ENCODE measurements around the gene GNAS. TPM values are rescaled to one million over a fixed set of nuclear protein-coding genes. Genes with fewer than 3 reads are reported as not detected.

GNAS gene
- total RNA-seq, 1 donor from 2014 or later = 1,425 TPM

DNA sequence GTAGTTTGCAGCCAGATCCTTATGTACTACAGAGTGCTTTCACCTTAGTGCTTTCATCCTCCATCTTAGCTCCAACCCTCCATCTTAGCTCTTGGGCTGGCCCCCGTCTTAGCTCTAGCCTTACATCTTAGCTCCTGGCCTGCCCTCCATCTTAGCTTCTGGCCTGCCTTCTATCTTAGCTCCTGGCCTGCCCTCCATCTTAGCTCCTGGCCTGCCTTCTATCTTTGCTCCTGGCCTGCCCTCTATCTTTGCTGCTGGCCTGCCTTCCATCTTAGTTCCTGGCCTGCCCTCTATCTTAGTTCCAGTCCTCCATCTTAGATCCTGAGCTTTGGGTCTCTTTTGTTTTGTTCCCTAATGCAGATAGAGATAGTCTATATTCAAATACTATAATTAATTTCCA, 22.0 kb downstream of the GNAS start:
- Mint-ChIP-seq H3K4me1 (peaks cover 36% of the 10 kb centered on the region), H3K27me3 (ENCODE audit: low read depth) (peaks cover 2% of the 10 kb centered on the region), H3K4me3 (no peak overlapping the region), H3K36me3 (ENCODE audit: low read depth) (no peaks in the 10 kb centered on the region), H3K9me3 (no peaks in the 10 kb centered on the region), H3K27ac (ENCODE audit: unreplicated experiment) (no peak overlapping the region)
- no peak for DNase-seq (ENCODE audit: low read depth, low spot score)
- TF ChIP-seq, protein P1, sequence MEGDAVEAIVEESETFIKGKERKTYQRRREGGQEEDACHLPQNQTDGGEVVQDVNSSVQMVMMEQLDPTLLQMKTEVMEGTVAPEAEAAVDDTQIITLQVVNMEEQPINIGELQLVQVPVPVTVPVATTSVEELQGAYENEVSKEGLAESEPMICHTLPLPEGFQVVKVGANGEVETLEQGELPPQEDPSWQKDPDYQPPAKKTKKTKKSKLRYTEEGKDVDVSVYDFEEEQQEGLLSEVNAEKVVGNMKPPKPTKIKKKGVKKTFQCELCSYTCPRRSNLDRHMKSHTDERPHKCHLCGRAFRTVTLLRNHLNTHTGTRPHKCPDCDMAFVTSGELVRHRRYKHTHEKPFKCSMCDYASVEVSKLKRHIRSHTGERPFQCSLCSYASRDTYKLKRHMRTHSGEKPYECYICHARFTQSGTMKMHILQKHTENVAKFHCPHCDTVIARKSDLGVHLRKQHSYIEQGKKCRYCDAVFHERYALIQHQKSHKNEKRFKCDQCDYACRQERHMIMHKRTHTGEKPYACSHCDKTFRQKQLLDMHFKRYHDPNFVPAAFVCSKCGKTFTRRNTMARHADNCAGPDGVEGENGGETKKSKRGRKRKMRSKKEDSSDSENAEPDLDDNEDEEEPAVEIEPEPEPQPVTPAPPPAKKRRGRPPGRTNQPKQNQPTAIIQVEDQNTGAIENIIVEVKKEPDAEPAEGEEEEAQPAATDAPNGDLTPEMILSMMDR (conservative IDR thresholded peaks at IDR 0.05) = no peak

DNA sequence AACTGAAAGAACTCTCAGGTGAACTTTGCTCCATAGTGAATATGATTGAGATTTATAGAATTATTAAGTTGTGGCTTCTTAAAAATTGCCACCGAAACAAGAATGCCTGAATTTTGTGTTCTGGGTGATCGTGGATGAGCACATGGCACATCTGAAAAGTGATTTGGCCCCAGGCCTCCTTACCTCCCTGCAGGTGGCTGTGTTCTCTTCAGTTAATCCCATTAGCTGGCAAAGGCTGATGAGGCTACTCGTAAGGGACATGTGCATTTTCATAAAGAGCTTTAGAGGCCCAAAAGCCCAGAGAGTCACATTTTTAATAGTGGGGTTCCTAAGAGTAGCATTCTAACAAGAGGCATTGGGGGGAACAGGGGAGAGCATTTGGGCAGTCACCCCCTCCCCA, 22.6 kb downstream of the GNAS start:
- H3K4me1 Mint-ChIP-seq = peaks cover 39% of the 10 kb centered on the region
- TF ChIP-seq, protein P1 (conservative IDR thresholded peaks at IDR 0.05) = no peak
- H3K36me3 Mint-ChIP-seq (ENCODE audit: low read depth) = no peaks in the 10 kb centered on the region
- DNase-seq (ENCODE audit: low read depth, low spot score) = no peak
- H3K27me3 Mint-ChIP-seq (ENCODE audit: low read depth) = peaks cover 2% of the 10 kb centered on the region
- H3K4me3 Mint-ChIP-seq = no peak overlapping the region
- no peaks in the 10 kb centered on the region for H3K9me3 Mint-ChIP-seq
- H3K27ac Mint-ChIP-seq (ENCODE audit: unreplicated experiment) = no peak overlapping the region

DNA sequence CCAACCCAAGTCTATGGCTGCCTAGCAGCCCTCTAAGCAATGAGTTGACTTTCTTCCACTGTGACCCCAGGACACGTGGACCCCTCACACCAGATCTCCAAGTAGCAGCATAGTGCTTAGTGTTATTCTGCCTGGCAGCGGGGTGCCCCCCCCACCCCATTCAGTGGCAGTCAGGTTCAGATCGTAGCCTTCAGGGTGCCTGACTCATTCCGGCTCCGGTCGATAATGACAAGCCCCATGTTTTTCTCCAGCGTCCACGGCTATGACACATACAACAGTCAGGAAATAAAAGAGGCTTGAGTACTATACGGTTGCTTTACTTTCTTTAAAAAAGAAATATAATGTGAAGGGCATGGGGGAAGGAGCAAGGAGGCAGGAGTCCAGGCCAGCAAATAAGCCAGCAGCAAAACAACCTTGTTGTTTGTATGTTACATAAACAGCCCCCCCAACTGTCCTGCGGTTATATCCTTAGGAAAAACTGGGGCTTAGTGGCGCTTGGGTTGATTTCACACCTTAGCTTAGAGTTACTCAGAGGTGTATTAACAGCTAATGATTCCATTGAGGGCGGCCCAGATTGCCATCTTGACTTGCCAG, 23.1 kb downstream of the GNAS start:
- H3K4me3 Mint-ChIP-seq = no peak overlapping the region

GRCh38 chr20:58876437-58876836, 23.9 kb downstream of the GNAS start:
- H3K9me3 Mint-ChIP-seq = no peaks in the 10 kb centered on the region

More for the DNA sequence above, 23.1 kb downstream of the GNAS start:
- no peak overlapping the region for H3K27ac Mint-ChIP-seq (ENCODE audit: unreplicated experiment)
- TF ChIP-seq, protein P1 (conservative IDR thresholded peaks at IDR 0.05) = no peak
- H3K9me3 Mint-ChIP-seq = no peaks in the 10 kb centered on the region
- no peak for DNase-seq (ENCODE audit: low read depth, low spot score)
- H3K27me3 Mint-ChIP-seq (ENCODE audit: low read depth) = no peaks in the 10 kb centered on the region
- H3K36me3 Mint-ChIP-seq (ENCODE audit: low read depth) = no peaks in the 10 kb centered on the region
- peaks cover 42% of the 10 kb centered on the region for H3K4me1 Mint-ChIP-seq

DNA sequence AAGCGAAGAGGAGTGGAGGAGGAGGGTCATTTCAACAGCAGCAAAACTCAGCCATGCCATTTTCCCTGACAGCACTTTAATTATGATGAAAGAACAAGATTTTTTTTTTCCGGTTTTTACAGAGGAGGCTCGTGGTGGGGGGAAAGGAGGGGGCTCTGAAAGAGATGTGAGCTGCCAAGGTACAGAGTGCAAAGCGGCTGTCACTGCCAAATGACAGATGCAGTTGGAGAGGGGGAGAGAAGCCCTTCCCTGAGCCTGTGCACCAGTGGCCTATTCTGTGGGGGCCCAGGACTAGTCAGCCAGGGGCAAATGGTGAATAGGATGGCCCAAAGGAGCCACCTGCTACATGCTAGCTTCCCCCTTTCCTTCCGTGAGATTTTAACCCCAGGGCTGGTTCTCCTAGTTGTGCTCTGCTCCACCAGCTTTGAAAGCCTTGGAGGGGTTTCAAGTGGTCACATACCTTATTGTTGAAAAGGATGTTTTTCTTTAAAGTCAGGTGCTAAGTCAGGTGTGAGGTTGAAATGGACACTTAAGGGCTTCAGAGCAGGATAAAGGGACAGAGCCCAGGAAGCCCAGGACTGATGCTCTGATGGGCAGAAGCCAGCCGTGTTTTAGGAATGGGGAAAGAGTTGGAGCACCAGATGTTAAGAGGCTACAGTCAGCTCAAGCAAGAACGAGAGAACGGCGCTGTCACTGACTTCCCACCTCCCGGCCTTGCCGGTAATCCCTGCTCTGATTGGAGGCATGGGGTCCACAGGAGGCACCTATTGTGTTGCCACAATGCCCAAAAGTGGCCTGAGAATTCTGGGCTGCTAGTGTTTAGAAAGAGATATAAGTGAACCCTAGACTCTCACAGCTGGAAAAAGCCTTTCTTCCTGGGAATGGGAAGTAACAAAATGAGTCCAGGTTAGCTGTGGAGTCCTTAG, 24.8 kb downstream of the GNAS start:
- TF ChIP-seq, protein P1 (conservative IDR thresholded peaks at IDR 0.05) = no peak
- H3K27me3 Mint-ChIP-seq (ENCODE audit: low read depth) = no peaks in the 10 kb centered on the region
- DNase-seq (ENCODE audit: low read depth, low spot score) = no peak
- peaks cover 44% of the 10 kb centered on the region for H3K4me1 Mint-ChIP-seq
- no peaks in the 10 kb centered on the region for H3K36me3 Mint-ChIP-seq (ENCODE audit: low read depth)
- no peak overlapping the region for H3K4me3 Mint-ChIP-seq
- H3K27ac Mint-ChIP-seq (ENCODE audit: unreplicated experiment) = peak overlapping the region; percentile 88
- H3K9me3 Mint-ChIP-seq = no peaks in the 10 kb centered on the region

More at GRCh38 chr20:58876437-58876836, 23.9 kb downstream of the GNAS start:
- Mint-ChIP-seq H3K36me3 (ENCODE audit: low read depth) (no peaks in the 10 kb centered on the region), H3K27ac (ENCODE audit: unreplicated experiment) (no peak overlapping the region), H3K4me1 (peaks cover 44% of the 10 kb centered on the region), H3K27me3 (ENCODE audit: low read depth) (no peaks in the 10 kb centered on the region), H3K4me3 (no peak overlapping the region)
- no peak for DNase-seq (ENCODE audit: low read depth, low spot score)
- TF ChIP-seq, protein P1 (conservative IDR thresholded peaks at IDR 0.05) = no peak

All from neural crest cell (in vitro differentiated cells).